GM12878 (cell line): ENCODE results near the gene PRKAR1A.

Experiments
- MTA3 ChIP-seq: IDR thresholded peaks from 2 replicates; pipeline ENCODE4 v1.6.1; 2012; ENCODE audit warnings: low read length, inconsistent platforms, borderline replicate concordance
- SMC3 ChIP-seq: IDR thresholded peaks from 2 replicates; pipeline ENCODE4 v1.6.1; 2011; ENCODE audit warnings: low read length, improper control_type of control experiment, borderline replicate concordance
- SREBF2 ChIP-seq: IDR thresholded peaks from 2 replicates; pipeline ENCODE4 v1.6.1; 2012; ENCODE audit warnings: mild to moderate bottlenecking, low read length
- TF ChIP-seq, protein P1 (sequence below), 3 experiments: IDR thresholded peaks in 2 of 3; conservative IDR thresholded peaks in 1 of 3; 2 replicates each; pipeline ENCODE4 v1.5.1; 2011; ENCODE audit warnings: low read depth in 3 of 3, low read length in 3 of 3, mild to moderate bottlenecking in 3 of 3, control low read depth in 2 of 3, moderate library complexity in 2 of 3, inconsistent platforms in 1 of 3, mixed read lengths in 1 of 3; ENCODE audit not compliant: control insufficient read depth in 2 of 3, insufficient read depth in 1 of 3; ENCODE audit errors: extremely low read depth in 1 of 3

- TF ChIP-seq SREBF2 (no peak), SMC3 (no peak), MTA3 (no peak)
- TF ChIP-seq, protein P1, sequence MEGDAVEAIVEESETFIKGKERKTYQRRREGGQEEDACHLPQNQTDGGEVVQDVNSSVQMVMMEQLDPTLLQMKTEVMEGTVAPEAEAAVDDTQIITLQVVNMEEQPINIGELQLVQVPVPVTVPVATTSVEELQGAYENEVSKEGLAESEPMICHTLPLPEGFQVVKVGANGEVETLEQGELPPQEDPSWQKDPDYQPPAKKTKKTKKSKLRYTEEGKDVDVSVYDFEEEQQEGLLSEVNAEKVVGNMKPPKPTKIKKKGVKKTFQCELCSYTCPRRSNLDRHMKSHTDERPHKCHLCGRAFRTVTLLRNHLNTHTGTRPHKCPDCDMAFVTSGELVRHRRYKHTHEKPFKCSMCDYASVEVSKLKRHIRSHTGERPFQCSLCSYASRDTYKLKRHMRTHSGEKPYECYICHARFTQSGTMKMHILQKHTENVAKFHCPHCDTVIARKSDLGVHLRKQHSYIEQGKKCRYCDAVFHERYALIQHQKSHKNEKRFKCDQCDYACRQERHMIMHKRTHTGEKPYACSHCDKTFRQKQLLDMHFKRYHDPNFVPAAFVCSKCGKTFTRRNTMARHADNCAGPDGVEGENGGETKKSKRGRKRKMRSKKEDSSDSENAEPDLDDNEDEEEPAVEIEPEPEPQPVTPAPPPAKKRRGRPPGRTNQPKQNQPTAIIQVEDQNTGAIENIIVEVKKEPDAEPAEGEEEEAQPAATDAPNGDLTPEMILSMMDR (IDR thresholded peaks at IDR 0.05 in 2 of 3, conservative IDR thresholded peaks at IDR 0.05 in 1 of 3; ENCODE audit: control insufficient read depth in 2 of 3, extremely low read depth in 1 of 3, insufficient read depth in 1 of 3, low read depth in 3 of 3, low read length in 3 of 3), result no peak
These were observed 86.9 kb downstream of the PRKAR1A start for GRCh38 chr17:68599091-68599490.
